DOHH2 (cell line): ENCODE data around the gene HBP1.
"Not testable (repeated sequence)": the region's sequence is repeated elsewhere in the genome, so short reads cannot be mapped to it uniquely, and the experiment has no call there.

ENCODE experiments used
- H3F3A ChIP-seq: fragments of 200-600 bp; sonication (generic), shearing (Covaris generic); 2 replicates; pipeline ENCODE4 v1.6.0; 2016; ENCODE audit warnings: antibody characterized with exemption, mild to moderate bottlenecking; ENCODE audit not compliant: control insufficient read depth, insufficient read depth
- H3K27ac ChIP-seq: fragments of 200-600 bp; sonication (generic); 2 replicates; pipeline ENCODE4 v1.5.1; 2014; ENCODE audit warnings: low read depth, mild to moderate bottlenecking, low read length, moderate library complexity
- H3K27me3 ChIP-seq: fragments of 200-600 bp; sonication (generic); 2 replicates; pipeline ENCODE4 v1.6.1; 2014; ENCODE audit warnings: mild to moderate bottlenecking, low read length, mixed read lengths; ENCODE audit not compliant: control insufficient read depth
- H3K36me3 ChIP-seq: fragments of 200-600 bp; sonication (generic); 2 replicates; pipeline ENCODE4 v1.6.1; 2014; ENCODE audit warnings: mild to moderate bottlenecking, low read length, moderate library complexity, mixed read lengths; ENCODE audit not compliant: control insufficient read depth
- H3K4me1 ChIP-seq: fragments of 200-600 bp; sonication (generic); 2 replicates; pipeline ENCODE4 v1.6.1; 2014; ENCODE audit warnings: mild to moderate bottlenecking, low read length, mixed read lengths; ENCODE audit not compliant: control insufficient read depth
- H3K4me2 ChIP-seq: fragments of 200-600 bp; sonication (generic); 2 replicates; pipeline ENCODE4 v1.6.0; 2014; ENCODE audit warnings: mild to moderate bottlenecking, low read length, moderate library complexity
- H3K4me3 ChIP-seq: fragments of 200-600 bp; sonication (generic); 2 replicates; pipeline ENCODE4 v1.5.1; 2014; ENCODE audit warnings: mild to moderate bottlenecking, low read length, mixed read lengths
- H3K79me2 ChIP-seq: fragments of 200-600 bp; sonication (generic); 2 replicates; pipeline ENCODE4 v1.6.1; 2014; ENCODE audit warnings: mild to moderate bottlenecking, low read length, mixed read lengths; ENCODE audit not compliant: control insufficient read depth
- H3K9me2 ChIP-seq: fragments of 200-600 bp; sonication (generic); replicated peaks from 2 replicates; pipeline ENCODE4 v1.6.1; 2014; ENCODE audit warnings: mild to moderate bottlenecking, low read length, mixed read lengths; ENCODE audit not compliant: control insufficient read depth
- H3K9me3 ChIP-seq: fragments of 200-600 bp; sonication (generic); 2 replicates; pipeline ENCODE4 v1.6.1; 2014; ENCODE audit warnings: antibody characterized with exemption, low read length, mixed read lengths; ENCODE audit not compliant: control insufficient read depth, insufficient read depth
- H4K20me1 ChIP-seq: fragments of 200-600 bp; sonication (generic); 2 replicates; pipeline ENCODE4 v1.6.0; 2014; ENCODE audit warnings: low read depth, mild to moderate bottlenecking, antibody characterized with exemption, low read length, moderate library complexity; ENCODE audit not compliant: control insufficient read depth, insufficient read depth
- CTCF ChIP-seq: fragments of 200-600 bp; sonication (generic); IDR thresholded peaks from one replicate; pipeline ENCODE4 v1.5.1; 2014; ENCODE audit warnings: antibody characterized with exemption, mild to moderate bottlenecking, low read depth, low read length; ENCODE audit not compliant: poor library complexity, severe bottlenecking
- EZH2phosphoT487 ChIP-seq: fragments of 200-600 bp; sonication (generic); IDR thresholded peaks from 2 replicates; pipeline ENCODE4 v1.6.1; 2017; ENCODE audit warnings: borderline replicate concordance, mild to moderate bottlenecking, antibody characterized with exemption, low read length, moderate library complexity, mixed read lengths

The HBP1 gene

GRCh38 chr7:107244613-107245012 is 75.8 kb downstream of the HBP1 start:
- no peak overlapping the region for H3K4me3 ChIP-seq

GRCh38 chr7:107246836-107247235 is 78.0 kb downstream of the HBP1 start:
- H4K20me1 ChIP-seq, H3K27me3 ChIP-seq, H3K4me3 ChIP-seq, H3K27ac ChIP-seq, H3K4me1 ChIP-seq, H3F3A ChIP-seq, H3K4me2 ChIP-seq, H3K36me3 ChIP-seq, H3K79me2 ChIP-seq, H3K9me2 ChIP-seq: not testable (repeated sequence)
- peaks cover 12% of the 10 kb centered on the region; the same call in 1 of the 2 replicates for H3K9me3 ChIP-seq

More at GRCh38 chr7:107244613-107245012, 75.8 kb downstream of the HBP1 start:
- Histone ChIP-seq H3K4me1 (no peaks in the 10 kb centered on the region), H3K79me2 (no peaks in the 10 kb centered on the region), H3K27me3 (no peaks in the 10 kb centered on the region), H3K36me3 (peaks cover 10% of the 10 kb centered on the region; the same call in 1 of the 2 replicates), H3K4me2 (no peak overlapping the region), H3K27ac (no peak overlapping the region), H3K9me2 (no peaks in the 10 kb centered on the region), H4K20me1 (no peaks in the 10 kb centered on the region), H3K9me3 (peaks cover 12% of the 10 kb centered on the region; the same call in 1 of the 2 replicates), H3F3A (no peaks in the 10 kb centered on the region)
- TF ChIP-seq CTCF (no peak), EZH2phosphoT487 (no peak)

GRCh38 chr7:107248551-107249316 is 79.9 kb downstream of the HBP1 start:
- Histone ChIP-seq H3K9me2 (no peaks in the 10 kb centered on the region), H3K27ac (no peak overlapping the region), H4K20me1 (no peaks in the 10 kb centered on the region), H3K4me2 (no peak overlapping the region), H3K79me2 (no peaks in the 10 kb centered on the region), H3K4me1 (no peaks in the 10 kb centered on the region), H3K27me3 (no peaks in the 10 kb centered on the region), H3K4me3 (no peak overlapping the region), H3K9me3 (peaks cover 8% of the 10 kb centered on the region; the same call in 1 of the 2 replicates), H3F3A (no peaks in the 10 kb centered on the region), H3K36me3 (peaks cover 7% of the 10 kb centered on the region; the same call in 1 of the 2 replicates)
- TF ChIP-seq EZH2phosphoT487 (no peak), CTCF (no peak)

- no peak for TF ChIP-seq CTCF
- no peak for TF ChIP-seq EZH2phosphoT487
- no peak overlapping the region for H3K4me3 ChIP-seq
- H4K20me1 ChIP-seq, result no peaks in the 10 kb centered on the region
- no peak overlapping the region for H3K4me2 ChIP-seq
- no peak overlapping the region for H3K27ac ChIP-seq
- no peaks in the 10 kb centered on the region for H3F3A ChIP-seq
- H3K4me1 ChIP-seq, result no peaks in the 10 kb centered on the region
- H3K9me2 ChIP-seq, result no peaks in the 10 kb centered on the region
- H3K36me3 ChIP-seq, result peaks cover 6% of the 10 kb centered on the region; the same call in 1 of the 2 replicates
- no peaks in the 10 kb centered on the region for H3K79me2 ChIP-seq
- no peaks in the 10 kb centered on the region for H3K9me3 ChIP-seq
- no peaks in the 10 kb centered on the region for H3K27me3 ChIP-seq
Measured at GRCh38 chr7:107251963-107252362, 83.2 kb downstream of the HBP1 start.
